Lung (tissue), 12 donors: ENCODE measurements around the gene LRRC25. TPM values are rescaled to one million over a fixed set of nuclear protein-coding genes. Genes with fewer than 3 reads are reported as not detected.

ENCODE experiments used
- ATAC-seq: fragments of 200-7000 bp; cut with Tn5 transposase; one replicate; pipeline ENCODE4 v1.9.1; 2020; ENCODE audit warnings: moderate number of reproducible peaks; ENCODE audit not compliant: insufficient read depth, low FRiP score
- DNase-seq, 3 donors: peaks; one replicate each; pipeline ENCODE4 v3.0.0-alpha.2; 2013 to 2017
- H3K27ac ChIP-seq, 2 donors: one replicate each; pipeline ENCODE4 v1.5.1; 2013; ENCODE audit warnings: mild to moderate bottlenecking in 2 of 2, moderate library complexity in 2 of 2, control low read depth in 1 of 2, inconsistent platforms in 1 of 2, low read depth in 1 of 2, low read length in 1 of 2
- H3K27me3 ChIP-seq, 3 donors: one replicate each; pipeline ENCODE4 v1.5.1; 2013; ENCODE audit warnings: low read length in 2 of 3; ENCODE audit not compliant: control insufficient read depth in 3 of 3, insufficient read depth in 3 of 3
- H3K36me3 ChIP-seq, 4 donors: one replicate each; pipeline ENCODE4 v1.5.1; 2013; ENCODE audit warnings: low read length in 4 of 4, mild to moderate bottlenecking in 1 of 4, moderate library complexity in 1 of 4; ENCODE audit not compliant: control insufficient read depth in 4 of 4, insufficient read depth in 4 of 4
- H3K4me1 ChIP-seq, 5 donors: one replicate each; pipeline ENCODE4 v1.5.1; 2013; ENCODE audit warnings: low read length in 5 of 5, mild to moderate bottlenecking in 2 of 5, moderate library complexity in 1 of 5; ENCODE audit not compliant: control insufficient read depth in 5 of 5, insufficient read depth in 5 of 5
- H3K4me3 ChIP-seq: one replicate; pipeline ENCODE4 v1.5.1; 2013; ENCODE audit warnings: mild to moderate bottlenecking, control low read depth, moderate library complexity
- H3K9ac ChIP-seq, 2 donors: one replicate each; pipeline ENCODE4 v1.5.1; 2013; ENCODE audit warnings: low read length in 2 of 2, control low read depth in 1 of 2; ENCODE audit not compliant: insufficient read depth in 1 of 2
- H3K9me3 ChIP-seq, 4 donors: one replicate each; pipeline ENCODE4 v1.5.1; 2013; ENCODE audit warnings: low read length in 3 of 4, mild to moderate bottlenecking in 1 of 4, moderate library complexity in 1 of 4; ENCODE audit not compliant: control insufficient read depth in 4 of 4, insufficient read depth in 3 of 4
- CTCF ChIP-seq: IDR thresholded peaks from 2 replicates; pipeline ENCODE4 v1.5.1; 2012; ENCODE audit warnings: mild to moderate bottlenecking; ENCODE audit errors: control extremely low read depth, extremely low read depth
- WGBS, 2 donors: extraction: QIAGEN DNeasy Blood & Tissue Kit; methylation state at CpG; one replicate each; pipeline ENCODE4 v1.1.7; 2013; 5-methylcytosine and 5-hydroxymethylcytosine counted together
- polyA plus RNA-seq, 2 donors: library from polyadenylated mRNA; stranded (reverse); fragments of 200-250 nt; gene quantifications; one replicate each; pipeline ENCODE4 v1.2.1, GENCODE V29; 2013
- total RNA-seq, 2 donors: library from RNA; depleted of rRNA in 1 of 2; stranded (reverse); fragments of >200 nt in 1 of 2; gene quantifications; one replicate each; pipeline ENCODE4 v1.2.1, GENCODE V29; 2014 to 2021
- donor health status: control.
- donor health status: control.
- donor health status: Bipolar disorder and iron deficiency.
- donor health status: healthy.
- donor health status: DM: yes; HTN: yes; CAD: no.

The LRRC25 gene
- total and polyA plus RNA-seq, 4 donors, result 8.5 to 119 (median 27.0) TPM

GRCh38 chr19:18401580-18402112 is 4.2 kb upstream of the LRRC25 start:
- Histone ChIP-seq H3K36me3 (no peaks in the 10 kb centered on the region), H3K9me3 (no peaks in the 10 kb centered on the region), H3K27ac (peak overlapping the region in 1 of 2 donors; percentile 60), H3K4me1 (peaks cover 0 to 6% (median 0%) of the 10 kb centered on the region in 5 donors), H3K9ac (no peak overlapping the region), H3K4me3 (no peak overlapping the region), H3K27me3 (no peaks in the 10 kb centered on the region)
- 28 to 41% methylated on average over 7 of the region's 7 CpGs for WGBS, 2 donors
- DNase-seq (peak; percentile 75 to 82 (median 76)), ATAC-seq (peak; percentile 30)
- no peak for TF ChIP-seq CTCF

- 30 to 50% methylated on average over 6 of the region's 6 CpGs for WGBS, 2 donors
- no peaks in the 10 kb centered on the region for H3K9me3 ChIP-seq
- H3K27ac ChIP-seq, result no peak overlapping the region
- H3K36me3 ChIP-seq, result no peaks in the 10 kb centered on the region
- H3K4me1 ChIP-seq, result peaks cover 0 to 6% (median 0%) of the 10 kb centered on the region in 5 donors
- H3K27me3 ChIP-seq, result no peaks in the 10 kb centered on the region
- DNase-seq, result no peak
- no peak overlapping the region for H3K4me3 ChIP-seq
- ATAC-seq, result peak; percentile 50
- no peak for TF ChIP-seq CTCF
- H3K9ac ChIP-seq, result no peak overlapping the region
These were observed 1.6 kb upstream of the LRRC25 start for GRCh38 chr19:18399008-18399407.

- Histone ChIP-seq H3K27me3 (no peaks in the 10 kb centered on the region), H3K9ac (no peak overlapping the region), H3K4me1 (peaks cover 0 to 6% (median 0%) of the 10 kb centered on the region in 5 donors), H3K27ac (no peak overlapping the region), H3K9me3 (no peaks in the 10 kb centered on the region), H3K4me3 (no peak overlapping the region), H3K36me3 (peaks cover 0 to 1% (median 0%) of the 10 kb centered on the region in 4 donors)
- WGBS, 2 donors, result 64 to 75% methylated on average over 37 of the region's 37 CpGs
- TF ChIP-seq CTCF, result no peak
- no peak for DNase-seq
- ATAC-seq, result no peak
These were observed 766 bp downstream of the LRRC25 start for GRCh38 chr19:18396471-18397241.
